Measurements from ENCODE around the gene PITPNM3.

- TF ChIP-seq RFX3 (CRISPR knock-in tag; IDR thresholded peaks at IDR 0.05) (no peak), POLR2AphosphoS5 (IDR thresholded peaks at IDR 0.05; ENCODE audit: low read depth, low read length) (no peak), CTCF (CRISPR knock-in tag; IDR thresholded peaks at IDR 0.05) (no peak), GMEB1 (CRISPR knock-in tag; IDR thresholded peaks at IDR 0.05; ENCODE audit: borderline replicate concordance) (no peak), ZC3H4 (CRISPR knock-in tag; IDR thresholded peaks at IDR 0.05; ENCODE audit: borderline replicate concordance) (no peak), TARDBP (CRISPR knock-in tag; IDR thresholded peaks at IDR 0.05) (no peak)
Observed at GRCh38 chr17:6448473-6448872, 107.9 kb downstream of the PITPNM3 start.

Measured in HepG2 (cell line).